Neural cell (in vitro differentiated cells): ENCODE data around the gene INPP5A. TPM values are rescaled to one million over a fixed set of nuclear protein-coding genes. Genes with fewer than 3 reads are reported as not detected.

Experiments
- H2AFZ ChIP-seq: fragments of 200-600, 300-800 bp; sonication (generic), shearing (Covaris generic); 2 replicates; pipeline ENCODE4 v1.6.0; 2014; ENCODE audit warnings: low read depth, mild to moderate bottlenecking, antibody characterized with exemption, low read length, moderate library complexity
- H3F3A ChIP-seq: fragments of 200-600 bp; shearing (Covaris generic); 2 replicates; pipeline ENCODE4 v1.6.1; 2016; ENCODE audit warnings: mild to moderate bottlenecking, moderate library complexity, mixed read lengths, antibody characterized with exemption, low read length; ENCODE audit not compliant: insufficient read depth, poor library complexity, severe bottlenecking
- H3K27ac ChIP-seq: fragments of 200-600, 300-800 bp; sonication (generic), shearing (Covaris generic); 2 replicates; pipeline ENCODE4 v1.5.1; 2014; ENCODE audit warnings: mild to moderate bottlenecking, low read length, moderate library complexity
- H3K27me3 ChIP-seq: fragments of 300-800, 200-600 bp; sonication (generic), shearing (Covaris generic); 2 replicates; pipeline ENCODE4 v1.6.0; 2014; ENCODE audit warnings: mild to moderate bottlenecking, low read depth, low read length, moderate library complexity; ENCODE audit not compliant: insufficient read depth
- H3K36me3 ChIP-seq: fragments of 300-800, 200-600 bp; sonication (generic), shearing (Covaris generic); 2 replicates; pipeline ENCODE4 v1.5.1; 2014; ENCODE audit warnings: mild to moderate bottlenecking, antibody characterized with exemption, low read length, moderate library complexity; ENCODE audit not compliant: insufficient read depth
- H3K4me2 ChIP-seq: fragments of 300-800, 200-600 bp; sonication (generic), shearing (Covaris generic); 2 replicates; pipeline ENCODE4 v1.6.0; 2014; ENCODE audit warnings: mild to moderate bottlenecking, low read length
- H3K4me3 ChIP-seq: fragments of 300-800, 200-600 bp; sonication (generic), shearing (Covaris generic); 2 replicates; pipeline ENCODE4 v1.5.1; 2014; ENCODE audit warnings: mild to moderate bottlenecking, low read length, moderate library complexity
- H3K79me2 ChIP-seq: fragments of 200-600 bp; shearing (Covaris generic); replicated peaks from 2 replicates; pipeline ENCODE4 v1.6.0; 2014; ENCODE audit warnings: mild to moderate bottlenecking, low read length, moderate library complexity; ENCODE audit not compliant: insufficient read depth
- H3K9ac ChIP-seq: fragments of 300-800, 200-600 bp; sonication (generic), shearing (Covaris generic); 2 replicates; pipeline ENCODE4 v1.6.1; 2016; ENCODE audit warnings: mild to moderate bottlenecking, low read length, mixed read lengths
- H3K9me2 ChIP-seq: fragments of 200-600 bp; shearing (Covaris generic); 2 replicates; pipeline ENCODE4 v1.6.1; 2016; ENCODE audit warnings: mild to moderate bottlenecking, low read length, mixed read lengths; ENCODE audit not compliant: insufficient read depth
- H3K9me3 ChIP-seq: fragments of 200-600, 300-800 bp; sonication (generic), shearing (Covaris generic); 2 replicates; pipeline ENCODE4 v1.6.1; 2016; ENCODE audit warnings: mild to moderate bottlenecking, mixed run types, low read length, moderate library complexity, mixed read lengths
- H4K20me1 ChIP-seq: fragments of 200-600 bp; shearing (Covaris generic); 2 replicates; pipeline ENCODE4 v1.6.1; 2016; ENCODE audit warnings: mild to moderate bottlenecking, mixed run types; ENCODE audit not compliant: insufficient read depth
- CTCF ChIP-seq: fragments of 450-650 bp; IDR thresholded peaks from 2 replicates; pipeline ENCODE4 v1.5.1; 2014; ENCODE audit warnings: antibody characterized with exemption, mild to moderate bottlenecking, moderate library complexity; ENCODE audit not compliant: poor library complexity, severe bottlenecking
- EP300 ChIP-seq: fragments of 450-650 bp; conservative IDR thresholded peaks from 2 replicates; pipeline ENCODE4 v1.6.1; 2014; ENCODE audit warnings: antibody characterized with exemption, mild to moderate bottlenecking, moderate library complexity; ENCODE audit not compliant: poor library complexity, severe bottlenecking
- EZH2 ChIP-seq: fragments of 200-600, 300-800 bp; shearing (Covaris generic), sonication (generic); IDR thresholded peaks from 2 replicates; pipeline ENCODE4 v1.6.1; 2014; ENCODE audit warnings: antibody characterized with exemption, low read length, borderline replicate concordance, mild to moderate bottlenecking; ENCODE audit not compliant: insufficient read depth, poor library complexity, severe bottlenecking
- MXI1 ChIP-seq: fragments of 450-650 bp; conservative IDR thresholded peaks from 2 replicates; pipeline ENCODE4 v1.6.1; 2014; ENCODE audit warnings: antibody characterized with exemption, mild to moderate bottlenecking; ENCODE audit not compliant: poor library complexity, severe bottlenecking
- POLR2AphosphoS5 ChIP-seq: IDR thresholded peaks from 2 replicates; pipeline ENCODE4 v1.6.1; 2012
- RAD21 ChIP-seq: fragments of 450-650 bp; conservative IDR thresholded peaks from 2 replicates; pipeline ENCODE4 v1.6.1; 2014; ENCODE audit warnings: antibody characterized with exemption, mild to moderate bottlenecking, moderate library complexity
- REST ChIP-seq: IDR thresholded peaks from 2 replicates; pipeline ENCODE4 v1.6.1; 2012; ENCODE audit warnings: borderline replicate concordance
- SMC3 ChIP-seq: fragments of 450-650 bp; conservative IDR thresholded peaks from 2 replicates; pipeline ENCODE4 v1.6.1; 2014; ENCODE audit warnings: antibody characterized with exemption, mild to moderate bottlenecking, moderate library complexity; ENCODE audit not compliant: poor library complexity
- TAF1 ChIP-seq: IDR thresholded peaks from 2 replicates; pipeline ENCODE4 v1.6.1; 2012; ENCODE audit warnings: low read depth
- polyA plus RNA-seq: library from polyadenylated mRNA; depleted of rRNA; stranded (reverse); fragments of >200 nt; gene quantifications from 2 replicates; pipeline ENCODE4 v1.2.3, GENCODE V29; 2014

INPP5A gene
- polyA plus RNA-seq, 1 donor from 2014 or later: 48.8 TPM

- H2AFZ ChIP-seq: no peak overlapping the region
Observed at GRCh38 chr10:132799865-132800264, 262.3 kb downstream of the INPP5A start.

GRCh38 chr10:132802048-132802447 is 264.5 kb downstream of the INPP5A start:
- Histone ChIP-seq H3K9me2 (no peaks in the 10 kb centered on the region), H3K4me2 (no peak overlapping the region), H3K27ac (no peak overlapping the region), H3K36me3 (no peaks in the 10 kb centered on the region), H3K27me3 (no peaks in the 10 kb centered on the region), H3F3A (no peaks in the 10 kb centered on the region), H3K9me3 (peaks cover 4% of the 10 kb centered on the region), H4K20me1 (no peaks in the 10 kb centered on the region), H3K9ac (no peak overlapping the region), H3K4me3 (no peak overlapping the region), H3K79me2 (no peaks in the 10 kb centered on the region), H2AFZ (no peak overlapping the region)
- TF ChIP-seq SMC3 (no peak), POLR2AphosphoS5 (no peak), EZH2 (no peak), MXI1 (no peak), REST (no peak)

More at GRCh38 chr10:132799865-132800264, 262.3 kb downstream of the INPP5A start:
- Histone ChIP-seq H3K27me3 (no peaks in the 10 kb centered on the region), H3F3A (no peaks in the 10 kb centered on the region), H4K20me1 (no peaks in the 10 kb centered on the region), H3K9me3 (peaks cover 4% of the 10 kb centered on the region), H3K27ac (no peak overlapping the region), H3K36me3 (no peaks in the 10 kb centered on the region), H3K4me2 (no peak overlapping the region), H3K9ac (no peak overlapping the region), H3K79me2 (no peaks in the 10 kb centered on the region), H3K9me2 (no peaks in the 10 kb centered on the region), H3K4me3 (no peak overlapping the region)
- TF ChIP-seq POLR2AphosphoS5 (no peak), SMC3 (no peak), EZH2 (no peak), EP300 (no peak), RAD21 (no peak), CTCF (no peak), TAF1 (no peak), MXI1 (no peak), REST (no peak)
